K562 (cell line): ENCODE results near the gene PLG.
"Not testable (repeated sequence)": the region's sequence is repeated elsewhere in the genome, so short reads cannot be mapped to it uniquely, and the experiment has no call there.

Experiments used
- ATF1 ChIP-seq, 2 experiments: fragments of 450-650 bp in 1 of 2; IDR thresholded peaks; 2 replicates each; pipeline ENCODE4 v1.6.1; 2016; ENCODE audit warnings: missing compliant biosample characterization in 1 of 2, missing genetic modification characterization in 1 of 2
- HCFC1 ChIP-seq: IDR thresholded peaks from 2 replicates; pipeline ENCODE4 v1.6.1; 2012; ENCODE audit warnings: low read depth, low read length, improper control_type of control experiment
- KDM1A ChIP-seq, 2 experiments: fragments of 450-650 bp; IDR thresholded peaks; 2 replicates each; pipeline ENCODE4 v1.6.1; 2016; ENCODE audit warnings: mild to moderate bottlenecking in 2 of 2
- MBD2 ChIP-seq: sonication (generic); IDR thresholded peaks from 2 replicates; pipeline ENCODE4 v1.6.1; 2016; ENCODE audit warnings: low read depth, borderline replicate concordance
- NFIC ChIP-seq: fragments of 450-650 bp; IDR thresholded peaks from 2 replicates; pipeline ENCODE4 v1.6.1; 2017; ENCODE audit warnings: mild to moderate bottlenecking, inconsistent platforms
- POLR2AphosphoS5 ChIP-seq: IDR thresholded peaks from 2 replicates; pipeline ENCODE4 v1.6.1; 2011; ENCODE audit warnings: mild to moderate bottlenecking, low read depth, low read length, moderate library complexity; ENCODE audit not compliant: control insufficient read depth, insufficient read depth
- TF ChIP-seq, protein P1 (sequence below): IDR thresholded peaks from 2 replicates; pipeline ENCODE4 v1.6.1; 2014; ENCODE audit warnings: antibody characterized with exemption

DNA sequence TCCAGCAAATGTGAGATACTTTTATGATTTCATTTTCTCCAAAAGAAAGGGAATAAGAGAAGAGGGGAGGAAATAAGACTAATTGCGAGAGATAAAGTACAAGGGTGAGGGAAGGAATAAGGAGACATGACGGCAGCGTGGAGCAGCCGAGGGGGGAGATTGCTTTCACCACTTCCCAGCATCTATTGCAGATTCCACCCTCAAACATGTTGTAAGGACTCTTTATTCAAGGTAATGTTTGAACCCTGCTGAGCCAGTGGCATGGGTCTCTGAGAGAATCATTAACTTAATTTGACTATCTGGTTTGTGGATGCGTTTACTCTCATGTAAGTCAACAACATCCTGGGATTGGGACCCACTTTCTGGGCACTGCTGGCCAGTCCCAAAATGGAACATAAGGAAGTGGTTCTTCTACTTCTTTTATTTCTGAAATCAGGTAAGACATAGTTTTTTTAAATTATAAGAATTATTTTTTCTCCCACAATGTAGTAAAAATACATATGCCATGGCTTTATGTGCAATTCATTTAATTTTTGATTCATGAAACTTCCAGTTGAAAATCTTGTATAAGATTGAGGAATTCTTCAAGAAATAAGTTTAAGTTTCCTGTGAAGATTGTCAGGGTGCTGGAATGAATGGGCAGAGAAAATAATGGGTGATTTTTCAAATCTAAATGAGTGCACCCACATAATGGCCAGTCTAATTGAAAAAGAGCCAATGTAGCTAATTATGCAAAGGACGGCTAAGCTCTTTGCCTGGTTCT lies at the start of gene PLG:
- TF ChIP-seq HCFC1; MBD2; KDM1A (IDR thresholded peaks at IDR 0.05); NFIC; ATF1 (CRISPR knock-in tag; IDR thresholded peaks at IDR 0.05); ATF1 (tag; IDR thresholded peaks at IDR 0.05); POLR2AphosphoS5: not testable (repeated sequence)
- TF ChIP-seq, protein P1, sequence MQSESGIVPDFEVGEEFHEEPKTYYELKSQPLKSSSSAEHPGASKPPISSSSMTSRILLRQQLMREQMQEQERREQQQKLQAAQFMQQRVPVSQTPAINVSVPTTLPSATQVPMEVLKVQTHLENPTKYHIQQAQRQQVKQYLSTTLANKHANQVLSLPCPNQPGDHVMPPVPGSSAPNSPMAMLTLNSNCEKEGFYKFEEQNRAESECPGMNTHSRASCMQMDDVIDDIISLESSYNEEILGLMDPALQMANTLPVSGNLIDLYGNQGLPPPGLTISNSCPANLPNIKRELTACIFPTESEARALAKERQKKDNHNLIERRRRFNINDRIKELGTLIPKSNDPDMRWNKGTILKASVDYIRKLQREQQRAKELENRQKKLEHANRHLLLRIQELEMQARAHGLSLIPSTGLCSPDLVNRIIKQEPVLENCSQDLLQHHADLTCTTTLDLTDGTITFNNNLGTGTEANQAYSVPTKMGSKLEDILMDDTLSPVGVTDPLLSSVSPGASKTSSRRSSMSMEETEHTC: not testable (repeated sequence)
